HCT116 (cell line): ENCODE measurements around the gene DPP9. TPM values are rescaled to one million over a fixed set of nuclear protein-coding genes. Genes with fewer than 3 reads are reported as not detected.

Experiments used
- ATAC-seq: fragments of 200-7000 bp; cut with Tn5 transposase; 2 replicates; pipeline ENCODE4 v1.9.1; 2020; ENCODE audit warnings: mild to moderate bottlenecking, moderate library complexity
- BruUV-seq: library from RNA; stranded (reverse); fragments of 400-500 nt; replicated peaks from 2 replicates; lab custom pipeline; 2021; lab: Mats Ljungman, UMichigan
- CTCF ChIA-PET: fragments of 300-600 bp; sonication (Branson Sonifier 250); formaldehyde crosslinking; loops from one replicate; lab custom pipeline; 2021; ENCODE audit warnings: antibody characterized with exemption; lab: Charles Lee
- POLR2A ChIA-PET: fragments of 300-600, 350-600 bp; sonication (Branson Sonifier 250); formaldehyde crosslinking; loops from one replicate; lab custom pipeline; 2021; ENCODE audit warnings: antibody characterized with exemption; lab: Charles Lee
- RAD21 ChIA-PET, 2 experiments: fragments of 300-600 bp; sonication (Branson Sonifier 250); formaldehyde crosslinking; loops; one replicate each; lab custom pipeline; 2023; ENCODE audit warnings: low total read pairs in 2 of 2; ENCODE audit not compliant: uncharacterized antibody in 2 of 2, unreplicated experiment in 2 of 2, low non-redundant PET in 1 of 2; lab: Charles Lee
- DNase-seq: peaks from one replicate; pipeline ENCODE4 v3.0.0-alpha.2; 2010; ENCODE audit warnings: low read depth, low spot score
- H2AFZ ChIP-seq: fragments of 200-600 bp; shearing (Covaris generic), sonication (generic); 2 replicates; pipeline ENCODE4 v1.6.1; 2017; ENCODE audit warnings: low read depth, mixed run types, mixed read lengths, antibody characterized with exemption, low read length; ENCODE audit not compliant: poor library complexity, severe bottlenecking
- H3K27ac ChIP-seq: 2 replicates; pipeline ENCODE4 v1.5.1; 2012; ENCODE audit warnings: low read depth, low read length
- H3K27me3 ChIP-seq: fragments of 200-600 bp; sonication (generic); 2 replicates; pipeline ENCODE4 v1.6.1; 2016; ENCODE audit warnings: mixed run types, low read length, mixed read lengths; ENCODE audit not compliant: insufficient read depth
- H3K36me3 ChIP-seq, 2 experiments: fragments of 200-500 bp in 1 of 2; fragments of 200-600 bp in 1 of 2; sonication (Bioruptor generic) in 1 of 2; sonication (generic) in 1 of 2; 2 replicates each; pipeline versions ENCODE4 v1.5.1 to v1.6.1; 2014 to 2016; ENCODE audit warnings: low read length in 2 of 2, inconsistent platforms in 1 of 2, mixed read lengths in 1 of 2, mixed run types in 1 of 2; ENCODE audit not compliant: insufficient read depth in 2 of 2, control insufficient read depth in 1 of 2
- H3K4me1 ChIP-seq, 2 experiments: fragments of 200-600 bp in 1 of 2; sonication (generic) in 1 of 2; 2 replicates each; pipeline versions ENCODE4 v1.5.1 to v1.6.1; 2012 to 2017; ENCODE audit warnings: low read length in 2 of 2, inconsistent platforms in 1 of 2, mild to moderate bottlenecking in 1 of 2, mixed read lengths in 1 of 2, mixed run types in 1 of 2, moderate library complexity in 1 of 2; ENCODE audit not compliant: insufficient read depth in 2 of 2, control insufficient read depth in 1 of 2
- H3K4me2 ChIP-seq: fragments of 200-600 bp; sonication (generic); 2 replicates; pipeline ENCODE4 v1.6.1; 2017; ENCODE audit warnings: mixed run types, low read length, mixed read lengths
- H3K4me3 ChIP-seq, 2 experiments: fragments of 200-600 bp in 1 of 2; sonication (generic) in 1 of 2; replicated peaks in 1 of 2; 2 replicates each; pipeline ENCODE4 v1.5.1; 2011 to 2016; ENCODE audit warnings: low read length in 2 of 2, control low read depth in 1 of 2, low read depth in 1 of 2, mild to moderate bottlenecking in 1 of 2, mixed read lengths in 1 of 2, mixed run types in 1 of 2
- H3K79me2 ChIP-seq: fragments of 200-600 bp; sonication (generic); 2 replicates; pipeline ENCODE4 v1.6.1; 2017; ENCODE audit warnings: mild to moderate bottlenecking, mixed run types, low read length, moderate library complexity, mixed read lengths; ENCODE audit not compliant: insufficient read depth
- H3K9ac ChIP-seq: fragments of 200-600 bp; sonication (generic); 2 replicates; pipeline ENCODE4 v1.6.1; 2016; ENCODE audit warnings: low read length, mixed read lengths
- H3K9me2 ChIP-seq: fragments of 200-600 bp; sonication (generic), shearing (Covaris generic); 2 replicates; pipeline ENCODE4 v1.6.1; 2017; ENCODE audit warnings: mixed run types, mild to moderate bottlenecking, moderate library complexity; ENCODE audit not compliant: insufficient read depth
- H3K9me3 ChIP-seq, 2 experiments: fragments of 200-500 bp in 1 of 2; fragments of 200-600 bp in 1 of 2; sonication (Bioruptor generic) in 1 of 2; sonication (generic) in 1 of 2; 2 replicates each; pipeline ENCODE4 v1.6.1; 2014 to 2017; ENCODE audit warnings: low read length in 2 of 2, mixed read lengths in 2 of 2, inconsistent platforms in 1 of 2, low read depth in 1 of 2, mild to moderate bottlenecking in 1 of 2, mixed run types in 1 of 2, moderate library complexity in 1 of 2; ENCODE audit not compliant: control insufficient read depth in 1 of 2, insufficient read depth in 1 of 2
- H4K20me1 ChIP-seq: fragments of 200-600 bp; sonication (generic), shearing (Covaris generic); 2 replicates; pipeline ENCODE4 v1.6.1; 2017; ENCODE audit warnings: mixed run types, mild to moderate bottlenecking, moderate library complexity; ENCODE audit not compliant: insufficient read depth
- EZH2 ChIP-seq: fragments of 200-600 bp; sonication (generic); IDR thresholded peaks from 2 replicates; pipeline ENCODE4 v1.6.1; 2017; ENCODE audit warnings: antibody characterized with exemption, mixed run types
- JUND ChIP-seq: IDR thresholded peaks from 2 replicates; pipeline ENCODE4 v1.6.1; 2012
- ZFX ChIP-seq: fragments of 450-650 bp; IDR thresholded peaks from 2 replicates; pipeline ENCODE4 v1.6.1; 2017
- ZNF274 ChIP-seq: fragments of 200-500 bp; sonication (Bioruptor generic); IDR thresholded peaks from 2 replicates; pipeline ENCODE4 v1.6.1; 2014; ENCODE audit warnings: mild to moderate bottlenecking, low read depth, low read length, inconsistent platforms
- intact Hi-C: fragments of 100-400 bp; cut with micrococcal nuclease; formaldehyde crosslinking; loops from 2 replicates; pipeline ENCODE4 v1.10.0; 2022
- total RNA-seq: library from RNA; stranded (reverse); gene quantifications from one replicate; pipeline ENCODE4 v1.2.1, GENCODE V29; 2021; ENCODE audit not compliant: unreplicated experiment

The DPP9 gene
- total RNA-seq, 1 experiment from 2014 or later = 67.6 TPM

- Histone ChIP-seq H3K27ac (peak overlapping the region; percentile 82), H3K9me3 (no peaks in the 10 kb centered on the region), H3K36me3 (0 out of 4 replicates have a peak, but pooled peaks cover 0 to 3% of the 10 kb centered on the region in 2 experiments), H3K4me3 (peak overlapping the region; percentile 76 to 96), H3K9me2 (no peaks in the 10 kb centered on the region), H3K79me2 (peaks cover 33% of the 10 kb centered on the region), H3K27me3 (no peaks in the 10 kb centered on the region), H3K4me1 (peaks cover 23 to 47% of the 10 kb centered on the region in 2 experiments), H3K9ac (peak overlapping the region; percentile 72), H3K4me2 (peak overlapping the region; percentile 90), H4K20me1 (no peaks in the 10 kb centered on the region), H2AFZ (no peak overlapping the region)
- BruUV-seq = no TSS peak
- RAD21 ChIA-PET = no interaction called here
- ATAC-seq (no peak), DNase-seq (no peak)
- TF ChIP-seq EZH2 (no peak), ZNF274 (no peak)
- intact Hi-C loops = no loop called here
- POLR2A ChIA-PET = no interaction called here
- CTCF ChIA-PET = no interaction called here
These were observed 83.2 kb downstream of the DPP9 start for GRCh38 chr19:4640247-4641000.

- Histone ChIP-seq H4K20me1 (no peaks in the 10 kb centered on the region), H3K36me3 (0 out of 4 replicates have a peak, but pooled peaks cover 0 to 3% of the 10 kb centered on the region in 2 experiments), H2AFZ (no peak overlapping the region), H3K27me3 (no peaks in the 10 kb centered on the region), H3K4me2 (peak overlapping the region; percentile 90), H3K9ac (peak overlapping the region; percentile 72), H3K4me1 (peaks cover 25 to 51% of the 10 kb centered on the region in 2 experiments), H3K4me3 (peak overlapping the region; percentile 76 to 96), H3K27ac (peak overlapping the region; percentile 82), H3K9me2 (no peaks in the 10 kb centered on the region), H3K79me2 (peaks cover 33% of the 10 kb centered on the region), H3K9me3 (no peaks in the 10 kb centered on the region)
- ChIA-PET CTCF (no interaction called here), RAD21 (interaction anchor here in 1 of 2 experiments (0.6 kb wide), 1 partner anchor 50 kb away, joined by 13 read pairs; no protein-coding TSS in a partner anchor), POLR2A (no interaction called here)
- peak; percentile 55; the same call in 1 of the 2 replicates for TF ChIP-seq ZFX
- no peak for TF ChIP-seq JUND
- ATAC-seq (peak; percentile 21), DNase-seq (no peak)
- intact Hi-C loops = no loop called here
- TSS peak; percentile 63 for BruUV-seq
These were observed 84.0 kb downstream of the DPP9 start for GRCh38 chr19:4639531-4640246.
